ENCODE measurements around the gene POU2F1.

The POU2F1 gene

DNA sequence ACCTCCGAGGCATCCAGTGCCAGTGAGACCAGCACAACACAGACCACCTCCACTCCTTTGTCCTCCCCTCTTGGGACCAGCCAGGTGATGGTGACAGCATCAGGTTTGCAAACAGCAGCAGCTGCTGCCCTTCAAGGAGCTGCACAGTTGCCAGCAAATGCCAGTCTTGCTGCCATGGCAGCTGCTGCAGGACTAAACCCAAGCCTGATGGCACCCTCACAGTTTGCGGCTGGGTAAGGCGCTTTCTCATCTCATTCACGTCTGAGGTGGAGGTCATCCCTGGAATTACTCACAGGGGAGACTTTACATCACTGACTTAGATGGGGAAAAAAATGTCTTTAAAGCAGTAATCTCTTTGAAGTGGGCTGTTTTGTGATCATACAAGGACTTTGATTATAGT is 191.4 kb downstream of the POU2F1 start:
- no peak overlapping the region for H3K4me3 ChIP-seq (ENCODE audit: low read depth, low read length)
- TF ChIP-seq, protein P1, sequence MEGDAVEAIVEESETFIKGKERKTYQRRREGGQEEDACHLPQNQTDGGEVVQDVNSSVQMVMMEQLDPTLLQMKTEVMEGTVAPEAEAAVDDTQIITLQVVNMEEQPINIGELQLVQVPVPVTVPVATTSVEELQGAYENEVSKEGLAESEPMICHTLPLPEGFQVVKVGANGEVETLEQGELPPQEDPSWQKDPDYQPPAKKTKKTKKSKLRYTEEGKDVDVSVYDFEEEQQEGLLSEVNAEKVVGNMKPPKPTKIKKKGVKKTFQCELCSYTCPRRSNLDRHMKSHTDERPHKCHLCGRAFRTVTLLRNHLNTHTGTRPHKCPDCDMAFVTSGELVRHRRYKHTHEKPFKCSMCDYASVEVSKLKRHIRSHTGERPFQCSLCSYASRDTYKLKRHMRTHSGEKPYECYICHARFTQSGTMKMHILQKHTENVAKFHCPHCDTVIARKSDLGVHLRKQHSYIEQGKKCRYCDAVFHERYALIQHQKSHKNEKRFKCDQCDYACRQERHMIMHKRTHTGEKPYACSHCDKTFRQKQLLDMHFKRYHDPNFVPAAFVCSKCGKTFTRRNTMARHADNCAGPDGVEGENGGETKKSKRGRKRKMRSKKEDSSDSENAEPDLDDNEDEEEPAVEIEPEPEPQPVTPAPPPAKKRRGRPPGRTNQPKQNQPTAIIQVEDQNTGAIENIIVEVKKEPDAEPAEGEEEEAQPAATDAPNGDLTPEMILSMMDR (conservative IDR thresholded peaks at IDR 0.05; ENCODE audit: low read depth, low read length) = no peak
- DNase-seq (ENCODE audit: low read depth) = no peak

DNA sequence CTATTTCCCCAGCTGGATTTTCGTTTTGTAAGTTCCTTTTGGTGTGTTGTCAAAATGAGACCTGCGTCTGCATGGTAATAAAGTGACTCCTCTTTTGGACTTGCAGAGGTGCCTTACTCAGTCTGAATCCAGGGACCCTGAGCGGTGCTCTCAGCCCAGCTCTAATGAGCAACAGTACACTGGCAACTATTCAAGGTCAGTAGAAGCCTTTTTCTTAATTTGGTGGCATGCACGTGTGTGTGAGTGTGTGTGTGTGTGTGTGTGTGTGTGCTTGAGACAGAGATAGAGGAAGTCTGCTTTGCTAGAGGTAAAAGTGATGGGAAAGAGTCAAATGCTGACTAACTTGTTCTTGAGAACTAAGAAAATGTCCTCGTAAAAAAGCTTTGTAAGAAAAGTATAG is 192.2 kb downstream of the POU2F1 start:
- DNase-seq (ENCODE audit: low read depth) = no peak
- TF ChIP-seq, protein P1 (conservative IDR thresholded peaks at IDR 0.05; ENCODE audit: low read depth, low read length) = no peak

DNA sequence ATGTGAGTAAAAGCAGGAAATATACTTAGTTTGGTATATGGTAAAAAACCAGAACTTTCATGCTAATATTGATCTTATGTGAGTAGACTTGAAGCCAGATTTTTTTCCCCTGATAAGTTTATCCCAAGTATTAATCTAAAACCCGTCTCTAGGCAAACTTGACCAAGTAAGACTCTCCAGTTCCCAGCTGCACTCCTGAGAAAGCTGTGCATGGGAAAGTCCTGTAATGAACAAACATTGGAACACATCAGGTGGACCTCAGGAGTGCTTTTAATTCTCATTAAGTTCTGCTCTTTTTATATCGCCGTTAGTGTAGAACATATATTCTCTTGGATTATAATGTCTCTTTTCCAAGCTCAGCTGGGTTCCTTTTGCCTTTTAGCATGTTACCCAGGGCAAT is 192.6 kb downstream of the POU2F1 start:
- TF ChIP-seq, protein P1 (conservative IDR thresholded peaks at IDR 0.05; ENCODE audit: low read depth, low read length) = no peak
- no peak overlapping the region for H3K4me3 ChIP-seq (ENCODE audit: low read depth, low read length)
- no peak for DNase-seq (ENCODE audit: low read depth)

More for the DNA sequence above, 192.2 kb downstream of the POU2F1 start:
- no peak overlapping the region for H3K4me3 ChIP-seq (ENCODE audit: low read depth, low read length)

DNA sequence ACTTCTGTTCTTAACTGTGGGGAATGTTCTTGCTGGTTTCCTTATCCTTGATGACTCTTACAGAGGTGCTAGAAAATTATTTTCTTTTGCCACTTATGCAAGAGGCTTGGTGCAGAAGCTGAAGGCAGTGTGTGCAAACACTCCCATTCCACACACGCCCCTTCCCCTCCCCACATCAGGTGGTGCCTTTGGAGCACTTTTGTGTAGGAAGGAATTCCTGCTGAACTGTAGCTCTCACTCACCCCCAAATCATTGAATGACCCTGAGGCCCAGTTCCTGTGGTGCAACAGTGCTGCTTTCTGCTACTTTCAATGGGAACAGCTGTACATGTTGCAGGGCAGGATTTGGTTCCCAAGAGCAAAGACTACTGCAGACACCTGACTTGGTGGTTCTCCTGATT is 195.8 kb downstream of the POU2F1 start:
- DNase-seq (ENCODE audit: low read depth) = no peak
- no peak overlapping the region for H3K4me3 ChIP-seq (ENCODE audit: low read depth, low read length)
- TF ChIP-seq, protein P1 (conservative IDR thresholded peaks at IDR 0.05; ENCODE audit: low read depth, low read length) = no peak

DNA sequence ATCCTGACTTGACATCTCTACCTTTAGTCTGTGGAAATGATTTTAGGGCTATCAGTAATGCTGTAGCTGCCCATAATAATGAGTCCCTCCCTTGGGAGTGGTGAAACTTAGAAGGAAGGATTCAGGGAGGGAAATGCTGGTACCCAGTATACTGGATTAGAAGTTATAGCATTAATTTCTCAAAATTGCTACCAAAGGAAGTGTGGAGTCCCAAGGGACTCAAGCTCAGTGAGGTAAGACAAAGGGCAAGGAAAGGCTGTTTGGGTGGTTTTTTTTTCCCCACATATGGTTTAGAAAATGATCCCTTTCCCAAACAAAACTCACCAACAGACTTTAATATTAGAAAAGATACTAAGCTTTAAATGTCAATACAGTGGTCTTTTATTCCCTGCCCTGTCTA is 197.7 kb downstream of the POU2F1 start:
- no peak for DNase-seq (ENCODE audit: low read depth)
- no peak overlapping the region for H3K4me3 ChIP-seq (ENCODE audit: low read depth, low read length)
- TF ChIP-seq, protein P1 (conservative IDR thresholded peaks at IDR 0.05; ENCODE audit: low read depth, low read length) = no peak

DNA sequence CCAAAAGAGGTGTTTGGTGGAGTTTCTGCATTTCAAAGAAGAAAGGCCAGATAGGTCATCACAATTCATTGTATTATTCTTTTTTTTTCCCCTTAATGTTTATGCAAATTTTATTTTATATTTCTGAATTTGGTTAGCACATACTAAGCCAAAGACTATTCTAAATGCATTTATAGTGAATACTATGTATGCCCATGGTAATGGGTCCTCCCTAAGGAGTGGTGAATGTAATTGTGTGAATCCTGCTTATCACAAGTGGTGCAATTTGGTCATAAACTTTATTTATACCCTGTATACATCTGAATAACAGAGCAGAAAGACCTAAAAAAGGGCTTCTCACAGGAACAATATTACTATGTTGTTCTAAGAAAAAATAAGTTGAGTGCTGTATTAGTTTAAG is 198.6 kb downstream of the POU2F1 start:
- DNase-seq (ENCODE audit: low read depth) = no peak
- H3K4me3 ChIP-seq (ENCODE audit: low read depth, low read length) = no peak overlapping the region
- TF ChIP-seq, protein P1 (conservative IDR thresholded peaks at IDR 0.05; ENCODE audit: low read depth, low read length) = no peak

DNA sequence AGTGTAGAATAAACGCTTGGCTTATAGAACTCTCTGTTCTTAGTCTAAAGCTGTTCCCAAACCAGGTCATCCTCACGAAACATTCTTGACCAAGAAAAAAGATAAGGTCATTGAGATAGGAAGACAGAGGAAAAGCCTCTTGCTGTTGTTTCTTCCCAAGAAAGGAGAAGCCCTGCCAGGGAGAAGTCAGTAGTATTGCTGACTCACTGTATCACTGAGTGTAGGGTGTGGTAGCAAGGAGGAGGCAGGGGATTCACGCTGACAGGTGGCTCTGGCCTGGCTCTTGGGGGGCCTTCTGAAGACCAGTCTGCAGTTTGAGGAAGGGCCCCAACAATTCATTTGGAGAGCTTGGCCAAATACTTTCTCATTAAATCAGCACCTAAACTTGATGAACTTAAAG is 199.8 kb downstream of the POU2F1 start:
- H3K4me3 ChIP-seq (ENCODE audit: low read depth, low read length) = no peak overlapping the region
- TF ChIP-seq, protein P1 (conservative IDR thresholded peaks at IDR 0.05; ENCODE audit: low read depth, low read length) = no peak
- DNase-seq (ENCODE audit: low read depth) = peak; percentile 15
